DND-41 (cell line): ENCODE measurements around the gene LRRC40.

Experiments
- CTCF ChIP-seq: IDR thresholded peaks from 2 replicates; pipeline ENCODE4 v1.5.1; 2012; ENCODE audit warnings: borderline replicate concordance, low read length, moderate library complexity, mild to moderate bottlenecking; ENCODE audit not compliant: poor library complexity, severe bottlenecking; ENCODE audit errors: extremely low read depth
- EZH2 ChIP-seq: IDR thresholded peaks from 3 replicates; pipeline ENCODE4 v1.6.1; 2012; ENCODE audit warnings: borderline replicate concordance, low read depth, mild to moderate bottlenecking, moderate library complexity, low read length, inconsistent platforms; ENCODE audit not compliant: severe bottlenecking

- TF ChIP-seq CTCF = no peak
- no peak for TF ChIP-seq EZH2
Measured at GRCh38 chr1:70211541-70211940, 6.2 kb upstream of the LRRC40 start.
